Smooth muscle cell (in vitro differentiated cells): ENCODE results near the gene GPR45. TPM values are rescaled to one million over a fixed set of nuclear protein-coding genes. Genes with fewer than 3 reads are reported as not detected.
A peak's percentile ranks its signal among the peaks of the same experiment; 100 is the strongest.

Experiments used
- DNase-seq: peaks from one replicate; lab custom pipeline; 2025; ENCODE audit not compliant: unreplicated experiment; lab: John Stamatoyannopoulos, UW
- H2AFZ ChIP-seq: fragments of 200-600 bp; sonication (generic); 2 replicates; pipeline ENCODE4 v1.6.0; 2016; ENCODE audit warnings: antibody characterized with exemption, low read depth, mild to moderate bottlenecking
- H3F3A ChIP-seq: fragments of 200-600 bp; sonication (generic); 2 replicates; pipeline ENCODE4 v1.6.0; 2017; ENCODE audit warnings: antibody characterized with exemption, low read depth
- H3K27ac ChIP-seq: fragments of 200-600 bp; sonication (generic); 2 replicates; pipeline ENCODE4 v1.5.1; 2016; ENCODE audit warnings: low read depth, mild to moderate bottlenecking
- H3K27me3 ChIP-seq: fragments of 200-600 bp; sonication (generic); 2 replicates; pipeline ENCODE4 v1.6.1; 2016; ENCODE audit warnings: low read depth, mild to moderate bottlenecking
- H3K36me3 ChIP-seq: fragments of 200-600 bp; sonication (generic); 2 replicates; pipeline ENCODE4 v1.5.1; 2016; ENCODE audit warnings: low read depth
- H3K4me1 ChIP-seq: fragments of 200-600 bp; sonication (generic); 2 replicates; pipeline ENCODE4 v1.5.1; 2016; ENCODE audit warnings: low read depth
- H3K4me2 ChIP-seq: fragments of 200-600 bp; sonication (generic); 2 replicates; pipeline ENCODE4 v1.6.0; 2016; ENCODE audit warnings: mild to moderate bottlenecking
- H3K4me3 ChIP-seq: fragments of 200-600 bp; sonication (generic); 2 replicates; pipeline ENCODE4 v1.5.1; 2016; ENCODE audit warnings: mild to moderate bottlenecking
- H3K79me2 ChIP-seq: fragments of 200-600 bp; sonication (generic); 2 replicates; pipeline ENCODE4 v1.6.0; 2016; ENCODE audit warnings: low read depth, mild to moderate bottlenecking
- H3K9ac ChIP-seq: fragments of 200-600 bp; sonication (generic); 2 replicates; pipeline ENCODE4 v1.6.0; 2016; ENCODE audit warnings: low read depth
- H3K9me3 ChIP-seq: fragments of 200-600 bp; sonication (generic); replicated peaks from 2 replicates; pipeline ENCODE4 v1.5.1; 2016; ENCODE audit warnings: low read depth
- H4K20me1 ChIP-seq: fragments of 200-600 bp; sonication (generic); 2 replicates; pipeline ENCODE4 v1.6.0; 2016; ENCODE audit warnings: low read depth
- WGBS: methylation state at CpG from one replicate; pipeline ENCODE4 v1.1.7; 2016; ENCODE audit warnings: low lambda C conversion rate; 5-methylcytosine and 5-hydroxymethylcytosine counted together
- polyA plus RNA-seq: library from polyadenylated mRNA; unstranded; fragments of >200 nt; fragmentation: Nextera tagmentation; extraction: Ambion mirVana; gene quantifications from 2 replicates; pipeline ENCODE4 v1.2.1, GENCODE V29; 2016
- total RNA-seq: library from RNA; depleted of rRNA; stranded (reverse); fragments of >200 nt; gene quantifications from 2 replicates; pipeline ENCODE4 v1.2.3, GENCODE V29; 2014
- TF ChIP-seq, protein P1 (sequence below): fragments of 200-600 bp; sonication (generic); IDR thresholded peaks from 2 replicates; pipeline ENCODE4 v1.5.1; 2017; ENCODE audit warnings: borderline replicate concordance, mild to moderate bottlenecking, antibody characterized with exemption; ENCODE audit not compliant: insufficient read depth, poor library complexity, severe bottlenecking

Gene GPR45
- total and polyA plus RNA-seq, 2 experiments from 2014 or later: not detected

DNA sequence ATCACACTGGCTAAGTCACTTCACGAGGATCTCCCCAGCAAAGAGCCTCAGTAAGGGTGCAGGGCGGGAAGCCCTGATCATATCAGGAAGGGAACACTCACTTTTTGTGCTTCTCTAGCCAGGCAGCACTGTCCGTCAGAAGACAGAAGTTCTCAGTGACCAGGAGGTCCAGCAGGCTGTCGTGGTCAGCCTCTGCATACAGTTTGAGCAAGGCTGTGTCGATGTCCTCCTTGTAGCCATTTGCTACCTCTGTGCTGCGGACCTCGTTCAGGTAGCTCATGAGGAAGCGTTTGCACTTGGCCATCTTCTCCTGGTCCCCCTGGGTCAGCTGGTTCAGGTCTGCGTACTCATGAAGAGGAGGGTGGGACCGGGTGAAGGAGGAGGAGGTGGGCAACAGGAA lies 38.7 kb downstream of the GPR45 start:
- H3K79me2 ChIP-seq: no peaks in the 10 kb centered on the region
- H3K27ac ChIP-seq: no peak overlapping the region
- H4K20me1 ChIP-seq: no peaks in the 10 kb centered on the region
- no peaks in the 10 kb centered on the region for H3K9me3 ChIP-seq
- DNase-seq: no peak
- H3K9ac ChIP-seq: no peak overlapping the region
- no peak overlapping the region for H3K4me3 ChIP-seq
- WGBS: 98% methylated on average over 10 of the region's 10 CpGs
- no peaks in the 10 kb centered on the region for H3K27me3 ChIP-seq
- no peak overlapping the region for H3K4me2 ChIP-seq
- no peaks in the 10 kb centered on the region for H3K4me1 ChIP-seq
- H3F3A ChIP-seq: no peaks in the 10 kb centered on the region
- TF ChIP-seq, protein P1, sequence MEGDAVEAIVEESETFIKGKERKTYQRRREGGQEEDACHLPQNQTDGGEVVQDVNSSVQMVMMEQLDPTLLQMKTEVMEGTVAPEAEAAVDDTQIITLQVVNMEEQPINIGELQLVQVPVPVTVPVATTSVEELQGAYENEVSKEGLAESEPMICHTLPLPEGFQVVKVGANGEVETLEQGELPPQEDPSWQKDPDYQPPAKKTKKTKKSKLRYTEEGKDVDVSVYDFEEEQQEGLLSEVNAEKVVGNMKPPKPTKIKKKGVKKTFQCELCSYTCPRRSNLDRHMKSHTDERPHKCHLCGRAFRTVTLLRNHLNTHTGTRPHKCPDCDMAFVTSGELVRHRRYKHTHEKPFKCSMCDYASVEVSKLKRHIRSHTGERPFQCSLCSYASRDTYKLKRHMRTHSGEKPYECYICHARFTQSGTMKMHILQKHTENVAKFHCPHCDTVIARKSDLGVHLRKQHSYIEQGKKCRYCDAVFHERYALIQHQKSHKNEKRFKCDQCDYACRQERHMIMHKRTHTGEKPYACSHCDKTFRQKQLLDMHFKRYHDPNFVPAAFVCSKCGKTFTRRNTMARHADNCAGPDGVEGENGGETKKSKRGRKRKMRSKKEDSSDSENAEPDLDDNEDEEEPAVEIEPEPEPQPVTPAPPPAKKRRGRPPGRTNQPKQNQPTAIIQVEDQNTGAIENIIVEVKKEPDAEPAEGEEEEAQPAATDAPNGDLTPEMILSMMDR: no peak
- no peak overlapping the region for H2AFZ ChIP-seq
- peaks cover 4% of the 10 kb centered on the region for H3K36me3 ChIP-seq

DNA sequence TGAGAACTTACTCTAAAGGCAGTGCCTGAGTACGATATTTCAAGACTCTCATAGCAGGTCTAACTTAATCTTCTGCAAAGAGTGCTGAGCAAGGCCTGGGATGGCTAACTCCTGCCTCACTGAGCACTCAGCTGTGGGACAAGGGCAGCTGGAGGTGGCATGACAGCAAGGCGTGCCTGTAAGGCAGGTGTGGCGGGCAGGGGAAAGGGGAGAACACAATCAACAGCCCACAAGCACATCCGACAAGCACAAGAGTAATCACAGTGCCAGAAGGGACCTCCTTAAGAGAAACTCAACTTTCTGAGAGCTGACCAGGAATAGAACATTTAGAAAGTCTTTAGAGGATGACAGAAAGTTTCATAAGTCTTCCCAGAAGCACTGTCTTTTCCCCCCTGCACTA lies 42.0 kb downstream of the GPR45 start:
- peaks cover 15% of the 10 kb centered on the region for H3K36me3 ChIP-seq
- H3K4me1 ChIP-seq: no peaks in the 10 kb centered on the region
- H3F3A ChIP-seq: no peaks in the 10 kb centered on the region
- TF ChIP-seq, protein P1: no peak
- no peak for DNase-seq
- no peak overlapping the region for H3K4me3 ChIP-seq
- no peak overlapping the region for H2AFZ ChIP-seq
- no peak overlapping the region for H3K9ac ChIP-seq
- H3K27ac ChIP-seq: no peak overlapping the region
- H3K27me3 ChIP-seq: no peaks in the 10 kb centered on the region
- no peaks in the 10 kb centered on the region for H3K79me2 ChIP-seq
- no peak overlapping the region for H3K4me2 ChIP-seq
- no peaks in the 10 kb centered on the region for H4K20me1 ChIP-seq
- no peaks in the 10 kb centered on the region for H3K9me3 ChIP-seq
- WGBS: 95% methylated on average over 4 of the region's 4 CpGs

- no peaks in the 10 kb centered on the region for H3K4me1 ChIP-seq
- H3K27me3 ChIP-seq: no peaks in the 10 kb centered on the region
- no peak overlapping the region for H3K27ac ChIP-seq
- H3K9ac ChIP-seq: no peak overlapping the region
- H3K9me3 ChIP-seq: no peaks in the 10 kb centered on the region
- H2AFZ ChIP-seq: no peak overlapping the region
- H3K79me2 ChIP-seq: no peaks in the 10 kb centered on the region
- H3K36me3 ChIP-seq: peaks cover 15% of the 10 kb centered on the region
- no peaks in the 10 kb centered on the region for H3F3A ChIP-seq
- H4K20me1 ChIP-seq: no peaks in the 10 kb centered on the region
- WGBS: 68% methylated on average over 5 of the region's 5 CpGs
- H3K4me2 ChIP-seq: no peak overlapping the region
- no peak overlapping the region for H3K4me3 ChIP-seq
- DNase-seq: no peak
- TF ChIP-seq, protein P1: peak; percentile 47
Measured at GRCh38 chr2:105287692-105288091, 46.1 kb downstream of the GPR45 start.

DNA sequence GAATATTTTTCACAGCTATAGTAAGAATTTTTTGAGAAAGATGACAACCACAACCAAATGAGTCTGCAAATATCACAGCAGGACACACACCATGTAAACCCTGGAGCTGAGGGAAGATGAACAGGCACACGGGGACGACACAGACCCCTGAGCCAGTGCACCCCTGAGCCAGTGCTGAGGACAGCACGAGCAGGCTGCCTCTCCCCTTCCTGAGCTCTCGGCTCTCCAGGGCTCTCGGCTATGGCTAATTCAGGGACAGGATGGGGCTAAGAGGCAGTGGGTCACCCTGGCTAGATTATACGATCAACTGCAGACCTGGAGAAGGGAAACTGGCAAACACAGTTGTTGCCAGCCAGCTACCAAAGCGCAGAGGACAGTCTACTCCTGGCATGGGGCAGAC lies 46.6 kb downstream of the GPR45 start:
- Histone ChIP-seq H3K4me1 (no peaks in the 10 kb centered on the region), H3K36me3 (peaks cover 15% of the 10 kb centered on the region), H2AFZ (no peak overlapping the region), H3K27me3 (no peaks in the 10 kb centered on the region), H3K79me2 (no peaks in the 10 kb centered on the region), H3K4me2 (no peak overlapping the region), H3K27ac (no peak overlapping the region), H3K4me3 (no peak overlapping the region), H3K9ac (no peak overlapping the region), H3K9me3 (no peaks in the 10 kb centered on the region), H4K20me1 (no peaks in the 10 kb centered on the region), H3F3A (no peaks in the 10 kb centered on the region)
- no peak for DNase-seq
- TF ChIP-seq, protein P1: no peak
- 96% methylated on average over 7 of the region's 7 CpGs for WGBS
